Activated CD4-positive, alpha-beta T cell treated with anti-CD3 and anti-CD28 coated beads, Interleukin-2, amount 50 U/mL, for 24 hours (primary cell): Measurements from ENCODE around the gene P2RY14.
A peak's percentile ranks its signal among the peaks of the same experiment; 100 is the strongest.

Experiments used
- DNase-seq, 2 donors: peaks; one replicate each; pipeline ENCODE4 v3.0.0-alpha.2; 2020; ENCODE audit warnings: low read depth in 1 of 2, low spot score in 1 of 2

The P2RY14 gene

GRCh38 chr3:151216641-151217607 lies 61.4 kb downstream of the P2RY14 start:
- DNase-seq = no peak

- DNase-seq = no peak
Observed at GRCh38 chr3:151214459-151214858, 63.9 kb downstream of the P2RY14 start.

- DNase-seq = no peak
Observed at GRCh38 chr3:151213881-151214280, 64.5 kb downstream of the P2RY14 start.

GRCh38 chr3:151213151-151213550 lies 65.2 kb downstream of the P2RY14 start:
- no peak for DNase-seq

- DNase-seq = no peak
Observed at GRCh38 chr3:151210676-151211381, 67.5 kb downstream of the P2RY14 start.

GRCh38 chr3:151209654-151210053 lies 68.7 kb downstream of the P2RY14 start:
- no peak for DNase-seq

GRCh38 chr3:151206201-151206600 lies 72.1 kb downstream of the P2RY14 start:
- no peak for DNase-seq

- DNase-seq = no peak
Observed at GRCh38 chr3:151205482-151205881, 72.9 kb downstream of the P2RY14 start.

- no peak for DNase-seq
Observed at GRCh38 chr3:151204530-151205402, 73.6 kb downstream of the P2RY14 start.

GRCh38 chr3:151203051-151203420 lies 75.3 kb downstream of the P2RY14 start, which contains the start of gene GPR171:
GPR171 (minus strand) TSS chr3:151203216; CDS start chr3:151199386, 3,830 bp downstream.
- DNase-seq = peak in 1 of 2 donors; percentile 72

GRCh38 chr3:151201051-151201730 lies 77.2 kb downstream of the P2RY14 start:
- no peak for DNase-seq

GRCh38 chr3:151200586-151200985 lies 77.8 kb downstream of the P2RY14 start:
- DNase-seq = no peak

- no peak for DNase-seq
Observed at GRCh38 chr3:151199554-151200438, 78.5 kb downstream of the P2RY14 start.

- DNase-seq = no peak
Observed at GRCh38 chr3:151198849-151199248, 79.5 kb downstream of the P2RY14 start.

GRCh38 chr3:151197981-151198767 lies 80.2 kb downstream of the P2RY14 start:
- DNase-seq = no peak

GRCh38 chr3:151197228-151197627 lies 81.1 kb downstream of the P2RY14 start:
- DNase-seq = no peak

- DNase-seq = no peak
Observed at GRCh38 chr3:151196434-151196833, 81.9 kb downstream of the P2RY14 start.

GRCh38 chr3:151195826-151196225 lies 82.5 kb downstream of the P2RY14 start:
- no peak for DNase-seq

- no peak for DNase-seq
Observed at GRCh38 chr3:151192545-151192944, 85.8 kb downstream of the P2RY14 start.
